Left renal cortex interstitium (tissue), 4 donors: Measurements from ENCODE around the gene CDC42BPB. TPM values are rescaled to one million over a fixed set of nuclear protein-coding genes. Genes with fewer than 3 reads are reported as not detected.
"Not testable (repeated sequence)": the region's sequence is repeated elsewhere in the genome, so short reads cannot be mapped to it uniquely, and the experiment has no call there.

ENCODE experiments used
- DNase-seq, 4 donors: peaks; one replicate each; pipeline ENCODE4 v3.0.0-alpha.2; 2013; ENCODE audit warnings: low read depth in 4 of 4, low spot score in 2 of 4, missing footprints in 1 of 4
- polyA plus RNA-seq, 4 donors: library from polyadenylated mRNA; unstranded; fragments of 120-200 nt; gene quantifications; one replicate each; pipeline ENCODE4 v1.2.1, GENCODE V29; 2013; ENCODE audit not compliant: insufficient read length in 4 of 4

CDC42BPB gene
- polyA plus RNA-seq, 4 donors, result 71.9 to 96.1 (median 82.7) TPM

- DNase-seq, result no peak
Observed at GRCh38 chr14:102906616-102907302, 150.6 kb downstream of the CDC42BPB start.

- no peak for DNase-seq
Observed at GRCh38 chr14:102905116-102906108, 151.9 kb downstream of the CDC42BPB start.

DNA sequence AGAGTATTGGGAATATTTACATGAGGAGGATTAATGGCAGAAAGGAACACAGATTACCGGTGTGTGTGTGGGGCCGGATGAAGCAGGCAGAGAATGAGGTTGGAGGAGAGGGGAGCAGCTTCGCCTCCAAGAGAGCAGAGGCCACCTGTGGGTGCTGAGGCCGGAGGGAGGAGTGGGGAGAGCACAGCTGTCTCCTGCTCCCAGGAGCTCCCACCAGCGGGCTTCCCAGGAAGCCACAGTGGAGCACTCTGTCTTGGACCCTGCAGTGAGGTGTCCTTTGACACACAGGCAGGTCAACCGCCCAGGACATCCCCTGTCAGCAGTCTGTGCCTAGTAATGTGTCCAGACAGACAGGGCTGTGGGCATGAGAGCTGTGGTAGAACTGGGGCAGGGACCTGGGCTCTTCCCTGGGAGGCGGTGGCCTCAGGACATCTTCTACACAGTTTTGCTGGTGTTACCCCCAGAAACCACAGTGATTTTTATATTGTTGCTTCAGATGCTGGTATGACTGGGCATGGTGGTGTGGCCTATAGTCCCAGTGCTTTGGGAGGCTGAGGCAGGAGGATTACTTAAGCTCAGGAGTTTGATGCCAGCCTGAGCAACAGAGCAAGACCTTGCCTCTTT, 153.3 kb downstream of the CDC42BPB start:
- DNase-seq, result no peak

- DNase-seq, result no peak
Observed at GRCh38 chr14:102903248-102903888, 154.0 kb downstream of the CDC42BPB start.

- no peak for DNase-seq
Observed at GRCh38 chr14:102902523-102903247, 154.7 kb downstream of the CDC42BPB start.

GRCh38 chr14:102902086-102902485, 155.3 kb downstream of the CDC42BPB start:
- DNase-seq, result no peak

DNA sequence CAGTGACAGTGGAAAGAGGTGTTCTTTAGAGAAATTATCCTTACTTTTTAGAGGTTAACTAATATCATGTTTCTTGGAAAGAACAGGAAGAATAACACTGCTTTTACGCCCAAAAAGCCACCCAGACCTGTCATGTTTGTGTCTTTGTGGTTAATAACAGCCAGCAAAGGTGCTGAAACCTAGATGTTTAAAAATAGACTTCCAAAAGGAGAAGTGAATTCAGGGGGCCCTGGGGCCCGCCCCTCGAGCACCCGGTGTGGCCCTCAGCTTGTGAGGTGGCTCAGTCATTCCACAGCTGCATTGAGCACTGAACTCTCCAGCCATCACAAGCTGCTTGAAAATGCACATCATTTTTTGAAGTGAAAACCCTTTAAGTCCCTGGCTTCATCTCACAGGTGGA, 155.7 kb downstream of the CDC42BPB start:
- no peak for DNase-seq

DNA sequence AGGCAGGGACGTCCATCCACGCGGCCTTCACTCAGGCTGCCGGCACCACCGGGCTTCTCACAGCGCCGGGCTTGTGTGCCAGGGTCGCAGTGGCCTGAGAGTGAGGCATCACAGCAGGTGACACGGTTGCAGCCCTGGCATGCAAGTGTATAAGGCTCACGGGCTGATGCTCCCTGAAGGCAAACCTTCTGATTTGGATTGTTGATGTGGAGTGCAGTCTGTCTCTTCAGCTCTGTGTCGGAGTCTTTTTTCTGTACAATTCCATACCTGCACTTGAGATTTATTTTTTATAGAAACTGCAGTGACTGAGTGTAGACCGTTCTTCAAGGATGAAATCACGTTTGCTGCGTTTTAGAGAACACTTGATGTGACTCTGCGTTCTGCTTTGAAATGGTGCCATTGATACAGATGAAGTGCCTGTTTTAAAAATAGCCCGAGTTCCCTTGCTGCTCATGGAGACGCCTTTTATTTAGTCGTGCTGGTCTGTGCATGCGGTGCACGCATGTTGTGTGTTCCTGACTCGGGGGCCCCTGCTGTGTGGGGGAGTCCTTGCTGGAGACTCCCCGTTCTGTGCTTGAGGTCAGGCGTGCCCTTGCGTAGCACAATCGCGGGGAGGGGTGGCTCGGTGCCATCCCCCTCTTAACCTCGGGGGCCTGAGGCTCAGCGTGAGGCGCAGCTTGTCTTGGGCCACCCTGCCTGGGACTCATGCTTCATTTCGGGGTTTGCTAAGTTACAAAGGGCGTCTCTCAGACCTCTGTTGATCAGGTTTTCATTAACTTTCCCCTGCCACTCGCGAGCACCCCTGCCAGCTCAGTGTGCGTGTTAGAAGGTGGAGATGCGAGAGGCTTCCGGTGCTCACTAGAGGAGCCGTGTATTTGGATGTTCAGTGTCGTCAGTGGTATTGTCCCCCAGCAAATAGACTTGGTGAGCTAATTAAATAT, 156.4 kb downstream of the CDC42BPB start:
- no peak for DNase-seq

- DNase-seq, result no peak
Observed at GRCh38 chr14:102899516-102899900, 157.8 kb downstream of the CDC42BPB start.

- DNase-seq, result no peak
Observed at GRCh38 chr14:102898776-102899515, 158.4 kb downstream of the CDC42BPB start.

- no peak for DNase-seq
Observed at GRCh38 chr14:102898298-102898697, 159.1 kb downstream of the CDC42BPB start.

- no peak for DNase-seq
Observed at GRCh38 chr14:102897299-102898027, 159.9 kb downstream of the CDC42BPB start.

- DNase-seq, result not testable (repeated sequence)
Observed at GRCh38 chr14:102896735-102897134, 160.6 kb downstream of the CDC42BPB start.

GRCh38 chr14:102893452-102893851, 163.9 kb downstream of the CDC42BPB start:
- DNase-seq, result peak in 1 of 4 donors; percentile 13

DNA sequence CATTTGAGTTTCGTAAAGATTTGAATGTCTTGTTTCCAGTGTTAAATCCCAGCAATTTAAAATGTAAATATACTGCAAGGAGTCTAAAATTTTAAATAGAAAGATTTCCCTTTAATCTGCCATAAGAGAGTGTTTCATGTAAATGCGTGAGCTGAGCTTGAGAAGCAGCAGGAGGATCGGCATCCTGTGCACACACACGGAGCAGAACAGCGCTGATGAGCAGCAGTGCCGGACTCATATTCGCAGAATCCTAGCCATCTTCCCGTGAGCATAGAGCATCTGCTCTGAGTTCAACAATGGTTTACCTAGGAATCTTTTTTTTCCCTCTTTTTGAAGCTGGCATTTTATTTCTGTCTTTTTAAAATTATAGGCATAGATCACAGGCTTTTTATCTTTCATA, 164.7 kb downstream of the CDC42BPB start:
- no peak for DNase-seq

DNA sequence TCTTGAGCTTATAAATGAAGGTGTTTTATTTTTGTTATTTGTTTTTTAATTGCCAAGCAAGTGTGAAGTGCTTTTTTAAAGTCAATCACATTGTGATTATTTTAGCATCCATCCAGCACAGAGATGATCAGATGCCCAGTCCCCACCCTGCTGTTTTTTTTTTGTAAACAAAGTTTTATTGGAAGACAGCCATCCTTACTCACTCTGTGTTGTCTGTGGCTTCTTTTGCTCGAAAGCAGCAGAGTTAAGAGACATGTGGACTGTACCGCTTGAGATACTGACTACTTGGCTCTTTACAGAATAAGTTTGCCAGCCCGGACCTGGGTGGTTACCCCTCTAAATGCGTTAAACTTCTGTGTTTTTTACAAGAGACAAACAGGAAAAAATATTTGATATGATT, 165.8 kb downstream of the CDC42BPB start:
- DNase-seq, result no peak

DNA sequence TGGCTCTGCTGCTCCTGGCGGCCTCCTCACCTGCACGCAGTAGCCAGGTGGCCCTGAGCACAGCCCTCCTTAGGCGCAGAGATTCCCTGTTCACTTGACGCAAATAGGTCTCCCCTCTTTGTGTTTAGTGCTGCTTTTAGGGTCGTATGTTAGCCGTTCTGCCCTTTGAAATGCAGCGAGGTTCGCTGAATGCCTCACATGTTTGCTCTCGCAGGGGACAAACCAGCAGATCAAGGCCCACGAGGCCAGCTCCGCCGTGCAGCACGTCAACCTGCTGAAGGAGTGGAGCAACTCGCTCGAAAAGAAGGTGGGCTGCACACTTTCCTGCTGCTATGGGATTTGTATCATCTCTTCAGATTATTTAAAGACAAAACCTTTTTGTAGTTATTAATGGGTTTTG, 166.2 kb downstream of the CDC42BPB start:
- no peak for DNase-seq

DNA sequence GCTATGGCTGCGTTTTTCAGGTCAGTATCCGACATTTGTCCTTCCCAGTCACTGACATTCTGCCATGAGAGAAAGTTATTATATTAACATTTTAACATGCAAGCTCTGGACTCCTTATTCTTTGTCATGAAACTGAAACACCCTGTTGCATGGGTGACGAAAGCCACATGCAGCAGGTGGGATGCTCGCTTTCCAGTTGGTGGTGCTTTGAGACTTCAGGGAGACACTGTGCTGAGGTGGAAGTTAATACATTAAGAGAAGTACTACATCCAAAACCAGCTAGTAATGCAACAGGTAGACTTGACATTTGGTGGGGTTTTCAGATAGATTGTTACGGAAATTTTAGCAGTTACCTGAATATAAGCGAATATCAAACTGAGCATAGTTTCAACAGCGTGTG, 167.7 kb downstream of the CDC42BPB start:
- DNase-seq, result no peak
